ENCODE results near the gene ULK1. TPM values are rescaled to one million over a fixed set of nuclear protein-coding genes. Genes with fewer than 3 reads are reported as not detected.

The ULK1 gene
- total RNA-seq, 1 donor = 14.1 TPM

GRCh38 chr12:131940141-131940547 is 45.7 kb downstream of the ULK1 start:
- Histone ChIP-seq H4K20me1 (ENCODE audit: insufficient read depth, low read length) (peaks cover 5% of the 10 kb centered on the region), H3K27me3 (ENCODE audit: insufficient read depth, low read length) (no peaks in the 10 kb centered on the region), H3K27ac (ENCODE audit: low read depth, low read length) (no peak overlapping the region), H3K36me3 (ENCODE audit: insufficient read depth, low read length) (peaks cover 46% of the 10 kb centered on the region), H3K9me3 (ENCODE audit: low read depth, low read length) (no peaks in the 10 kb centered on the region), H3K4me1 (ENCODE audit: insufficient read depth, low read length) (no peaks in the 10 kb centered on the region), H3K79me2 (ENCODE audit: insufficient read depth, low read length) (no peaks in the 10 kb centered on the region), H2AFZ (ENCODE audit: low read length) (no peak overlapping the region), H3K4me3 (ENCODE audit: insufficient read depth, low read length) (no peak overlapping the region), H3K4me2 (ENCODE audit: insufficient read depth, low read length) (no peak overlapping the region)
- TF ChIP-seq, protein P1, sequence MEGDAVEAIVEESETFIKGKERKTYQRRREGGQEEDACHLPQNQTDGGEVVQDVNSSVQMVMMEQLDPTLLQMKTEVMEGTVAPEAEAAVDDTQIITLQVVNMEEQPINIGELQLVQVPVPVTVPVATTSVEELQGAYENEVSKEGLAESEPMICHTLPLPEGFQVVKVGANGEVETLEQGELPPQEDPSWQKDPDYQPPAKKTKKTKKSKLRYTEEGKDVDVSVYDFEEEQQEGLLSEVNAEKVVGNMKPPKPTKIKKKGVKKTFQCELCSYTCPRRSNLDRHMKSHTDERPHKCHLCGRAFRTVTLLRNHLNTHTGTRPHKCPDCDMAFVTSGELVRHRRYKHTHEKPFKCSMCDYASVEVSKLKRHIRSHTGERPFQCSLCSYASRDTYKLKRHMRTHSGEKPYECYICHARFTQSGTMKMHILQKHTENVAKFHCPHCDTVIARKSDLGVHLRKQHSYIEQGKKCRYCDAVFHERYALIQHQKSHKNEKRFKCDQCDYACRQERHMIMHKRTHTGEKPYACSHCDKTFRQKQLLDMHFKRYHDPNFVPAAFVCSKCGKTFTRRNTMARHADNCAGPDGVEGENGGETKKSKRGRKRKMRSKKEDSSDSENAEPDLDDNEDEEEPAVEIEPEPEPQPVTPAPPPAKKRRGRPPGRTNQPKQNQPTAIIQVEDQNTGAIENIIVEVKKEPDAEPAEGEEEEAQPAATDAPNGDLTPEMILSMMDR (IDR thresholded peaks at IDR 0.05; ENCODE audit: extremely low read depth, low read depth, low read length) = no peak
- DNase-seq (ENCODE audit: insufficient read length, low spot score, missing footprints) = no peak

DNA sequence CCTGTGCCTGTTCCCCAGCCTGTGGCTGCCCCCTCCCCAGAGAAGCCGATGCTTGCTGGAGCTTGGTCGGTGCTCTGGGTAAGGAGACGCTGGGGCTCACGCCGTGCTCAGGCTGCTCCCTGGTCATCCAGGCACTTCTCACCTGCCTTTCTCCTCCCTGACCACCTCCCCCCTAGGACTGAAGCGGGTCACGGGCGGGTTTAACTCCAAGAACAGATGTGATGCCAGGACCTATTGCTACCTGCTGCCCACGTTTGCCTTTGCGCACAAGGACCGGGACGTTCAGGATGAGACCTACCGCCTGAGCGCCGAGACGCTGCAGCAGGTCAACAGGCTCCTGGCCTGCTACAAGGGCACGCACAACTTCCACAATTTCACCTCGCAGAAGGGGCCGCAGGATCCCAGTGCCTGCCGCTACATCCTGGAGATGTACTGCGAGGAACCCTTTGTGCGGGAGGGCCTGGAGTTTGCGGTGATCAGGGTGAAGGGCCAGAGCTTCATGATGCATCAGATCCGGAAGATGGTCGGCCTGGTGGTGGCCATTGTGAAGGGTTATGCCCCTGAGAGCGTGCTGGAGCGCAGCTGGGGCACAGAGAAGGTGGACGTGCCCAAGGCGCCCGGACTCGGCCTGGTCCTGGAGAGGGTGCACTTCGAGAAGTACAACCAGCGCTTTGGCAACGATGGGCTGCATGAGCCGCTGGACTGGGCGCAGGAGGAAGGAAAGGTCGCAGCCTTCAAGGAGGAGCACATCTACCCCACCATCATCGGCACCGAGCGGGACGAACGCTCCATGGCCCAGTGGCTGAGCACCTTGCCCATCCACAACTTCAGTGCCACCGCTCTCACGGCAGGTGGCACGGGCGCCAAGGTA is 46.9 kb downstream of the ULK1 start:
- H3K79me2 ChIP-seq (ENCODE audit: insufficient read depth, low read length) = no peaks in the 10 kb centered on the region
- H3K4me2 ChIP-seq (ENCODE audit: insufficient read depth, low read length) = no peak overlapping the region
- no peaks in the 10 kb centered on the region for H3K9me3 ChIP-seq (ENCODE audit: low read depth, low read length)
- H3K4me3 ChIP-seq (ENCODE audit: insufficient read depth, low read length) = no peak overlapping the region
- H2AFZ ChIP-seq (ENCODE audit: low read length) = no peak overlapping the region
- peaks cover 5% of the 10 kb centered on the region for H4K20me1 ChIP-seq (ENCODE audit: insufficient read depth, low read length)
- no peak overlapping the region for H3K27ac ChIP-seq (ENCODE audit: low read depth, low read length)
- TF ChIP-seq, protein P1 (IDR thresholded peaks at IDR 0.05; ENCODE audit: extremely low read depth, low read depth, low read length) = no peak
- no peaks in the 10 kb centered on the region for H3K4me1 ChIP-seq (ENCODE audit: insufficient read depth, low read length)
- no peaks in the 10 kb centered on the region for H3K27me3 ChIP-seq (ENCODE audit: insufficient read depth, low read length)
- peak; percentile 58 for DNase-seq (ENCODE audit: insufficient read length, low spot score, missing footprints)
- peaks cover 36% of the 10 kb centered on the region for H3K36me3 ChIP-seq (ENCODE audit: insufficient read depth, low read length)

- H3K27ac ChIP-seq (ENCODE audit: low read depth, low read length) = no peak overlapping the region
- no peak overlapping the region for H3K4me3 ChIP-seq (ENCODE audit: insufficient read depth, low read length)
- no peaks in the 10 kb centered on the region for H3K27me3 ChIP-seq (ENCODE audit: insufficient read depth, low read length)
- no peaks in the 10 kb centered on the region for H3K9me3 ChIP-seq (ENCODE audit: low read depth, low read length)
- H3K4me1 ChIP-seq (ENCODE audit: insufficient read depth, low read length) = peaks cover 4% of the 10 kb centered on the region
- TF ChIP-seq, protein P1 (IDR thresholded peaks at IDR 0.05; ENCODE audit: extremely low read depth, low read depth, low read length) = no peak
- no peak for DNase-seq (ENCODE audit: insufficient read length, low spot score, missing footprints)
- no peak overlapping the region for H2AFZ ChIP-seq (ENCODE audit: low read length)
- H3K4me2 ChIP-seq (ENCODE audit: insufficient read depth, low read length) = no peak overlapping the region
- H3K79me2 ChIP-seq (ENCODE audit: insufficient read depth, low read length) = no peaks in the 10 kb centered on the region
- peaks cover 5% of the 10 kb centered on the region for H4K20me1 ChIP-seq (ENCODE audit: insufficient read depth, low read length)
- peaks cover 36% of the 10 kb centered on the region for H3K36me3 ChIP-seq (ENCODE audit: insufficient read depth, low read length)
Observed at GRCh38 chr12:131941987-131942341, 47.5 kb downstream of the ULK1 start.

GRCh38 chr12:131942671-131943070 is 48.2 kb downstream of the ULK1 start:
- no peaks in the 10 kb centered on the region for H3K27me3 ChIP-seq (ENCODE audit: insufficient read depth, low read length)
- peaks cover 6% of the 10 kb centered on the region for H3K4me1 ChIP-seq (ENCODE audit: insufficient read depth, low read length)
- no peaks in the 10 kb centered on the region for H3K9me3 ChIP-seq (ENCODE audit: low read depth, low read length)
- TF ChIP-seq, protein P1 (IDR thresholded peaks at IDR 0.05; ENCODE audit: extremely low read depth, low read depth, low read length) = no peak
- peak; percentile 44 for DNase-seq (ENCODE audit: insufficient read length, low spot score, missing footprints)
- H3K79me2 ChIP-seq (ENCODE audit: insufficient read depth, low read length) = no peaks in the 10 kb centered on the region
- H3K36me3 ChIP-seq (ENCODE audit: insufficient read depth, low read length) = peaks cover 36% of the 10 kb centered on the region
- no peak overlapping the region for H2AFZ ChIP-seq (ENCODE audit: low read length)
- H3K27ac ChIP-seq (ENCODE audit: low read depth, low read length) = no peak overlapping the region
- no peak overlapping the region for H3K4me3 ChIP-seq (ENCODE audit: insufficient read depth, low read length)
- H4K20me1 ChIP-seq (ENCODE audit: insufficient read depth, low read length) = peaks cover 5% of the 10 kb centered on the region
- H3K4me2 ChIP-seq (ENCODE audit: insufficient read depth, low read length) = no peak overlapping the region
